SK-N-SH treated with all-trans-retinoic acid at 6 μM for 48 hours (cell line): ENCODE data around the gene FFAR4.

ENCODE experiments used
- ARNTL ChIP-seq: fragments of 450-650 bp; formaldehyde crosslinking; IDR thresholded peaks from 2 replicates; pipeline ENCODE4 v1.5.0; 2020; ENCODE audit warnings: low read depth, mild to moderate bottlenecking, moderate library complexity, borderline replicate concordance
- GLIS3 ChIP-seq: fragments of 250-450 bp; sonication (Bioruptor Pico); IDR thresholded peaks from 2 replicates; pipeline ENCODE4 v1.5.0; 2020; ENCODE audit warnings: mild to moderate bottlenecking, moderate library complexity
- ISL1 ChIP-seq: fragments of 250-450 bp; sonication (Bioruptor Pico); IDR thresholded peaks from 2 replicates; pipeline ENCODE4 v2.1.2; 2022; ENCODE audit warnings: mild to moderate bottlenecking, moderate library complexity
- OSR1 ChIP-seq: fragments of 250-450 bp; sonication (Bioruptor Pico); IDR thresholded peaks from 2 replicates; pipeline ENCODE4 v1.8.0; 2022; ENCODE audit warnings: moderate library complexity, mild to moderate bottlenecking, inconsistent platforms
- PPARA ChIP-seq: fragments of 250-450 bp; sonication (Bioruptor Pico); IDR thresholded peaks from 2 replicates; pipeline ENCODE4 v1.5.0; 2020; ENCODE audit warnings: mild to moderate bottlenecking, borderline replicate concordance
- RARB ChIP-seq: fragments of 250-450 bp; sonication (Bioruptor Pico); IDR thresholded peaks from 2 replicates; pipeline ENCODE4 v1.8.0; 2021; ENCODE audit warnings: mild to moderate bottlenecking, moderate library complexity
- SNAI2 ChIP-seq: fragments of 250-450 bp; sonication (Bioruptor Pico); IDR thresholded peaks from 2 replicates; pipeline ENCODE4 v1.5.0; 2020; ENCODE audit warnings: mild to moderate bottlenecking, moderate library complexity
- TCF4 ChIP-seq: fragments of 250-450 bp; sonication (Bioruptor Pico); IDR thresholded peaks from 2 replicates; pipeline ENCODE4 v1.8.0; 2021; ENCODE audit warnings: mild to moderate bottlenecking, moderate library complexity, borderline replicate concordance
- TOX ChIP-seq: fragments of 250-450 bp; sonication (Bioruptor Pico); IDR thresholded peaks from 2 replicates; pipeline ENCODE4 v1.8.0; 2021; ENCODE audit warnings: mild to moderate bottlenecking, moderate library complexity, borderline replicate concordance
- TSHZ2 ChIP-seq: fragments of 250-450 bp; sonication (Bioruptor Pico); IDR thresholded peaks from 2 replicates; pipeline ENCODE4 v1.5.0; 2020; ENCODE audit warnings: mild to moderate bottlenecking, moderate library complexity
- ZC3H10 ChIP-seq: fragments of 250-450 bp; sonication (Bioruptor Pico); IDR thresholded peaks from 2 replicates; pipeline ENCODE4 v1.5.1; 2021; ENCODE audit warnings: mild to moderate bottlenecking, moderate library complexity
- ZFP30 ChIP-seq: fragments of 450-650 bp; formaldehyde crosslinking; IDR thresholded peaks from 2 replicates; pipeline ENCODE4 v1.5.0; 2022; ENCODE audit warnings: mild to moderate bottlenecking, moderate library complexity
- ZNF565 ChIP-seq: fragments of 450-650 bp; formaldehyde crosslinking; conservative IDR thresholded peaks from 2 replicates; pipeline ENCODE4 v1.5.0; 2020; ENCODE audit warnings: low read depth, mild to moderate bottlenecking, moderate library complexity

GRCh38 chr10:93622942-93623341 is 56.5 kb downstream of the FFAR4 start:
- TF ChIP-seq ARNTL (CRISPR knock-in tag) (no peak), PPARA (CRISPR knock-in tag) (no peak), TCF4 (no peak), ZFP30 (no peak), RARB (no peak), OSR1 (CRISPR knock-in tag) (no peak), ZC3H10 (CRISPR knock-in tag) (no peak), TOX (CRISPR knock-in tag) (no peak), ISL1 (CRISPR knock-in tag) (no peak), SNAI2 (no peak), TSHZ2 (CRISPR knock-in tag) (no peak), GLIS3 (CRISPR knock-in tag) (no peak), ZNF565 (CRISPR knock-in tag) (no peak)
